T-helper 22 cell (primary cell): ENCODE measurements around the gene KHDRBS1.
"Not testable (repeated sequence)": the region's sequence is repeated elsewhere in the genome, so short reads cannot be mapped to it uniquely, and the experiment has no call there.

Experiments used
- DNase-seq: peaks from one replicate; pipeline ENCODE4 v3.0.0-alpha.2; 2020; ENCODE audit warnings: low read depth

KHDRBS1 gene, protein sequence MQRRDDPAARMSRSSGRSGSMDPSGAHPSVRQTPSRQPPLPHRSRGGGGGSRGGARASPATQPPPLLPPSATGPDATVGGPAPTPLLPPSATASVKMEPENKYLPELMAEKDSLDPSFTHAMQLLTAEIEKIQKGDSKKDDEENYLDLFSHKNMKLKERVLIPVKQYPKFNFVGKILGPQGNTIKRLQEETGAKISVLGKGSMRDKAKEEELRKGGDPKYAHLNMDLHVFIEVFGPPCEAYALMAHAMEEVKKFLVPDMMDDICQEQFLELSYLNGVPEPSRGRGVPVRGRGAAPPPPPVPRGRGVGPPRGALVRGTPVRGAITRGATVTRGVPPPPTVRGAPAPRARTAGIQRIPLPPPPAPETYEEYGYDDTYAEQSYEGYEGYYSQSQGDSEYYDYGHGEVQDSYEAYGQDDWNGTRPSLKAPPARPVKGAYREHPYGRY

GRCh38 chr1:32013386-32014198 is at the start of gene KHDRBS1:
TSS of gene KHDRBS1 (plus strand) at chr1:32013868. CDS start at chr1:32013996, 128 bp downstream.
- peak; percentile 97 for DNase-seq

- no peak for DNase-seq
Measured at GRCh38 chr1:31970873-31971272, 42.8 kb upstream of the KHDRBS1 start.

- DNase-seq: no peak
Measured at GRCh38 chr1:31976401-31976800, 37.3 kb upstream of the KHDRBS1 start.

DNA sequence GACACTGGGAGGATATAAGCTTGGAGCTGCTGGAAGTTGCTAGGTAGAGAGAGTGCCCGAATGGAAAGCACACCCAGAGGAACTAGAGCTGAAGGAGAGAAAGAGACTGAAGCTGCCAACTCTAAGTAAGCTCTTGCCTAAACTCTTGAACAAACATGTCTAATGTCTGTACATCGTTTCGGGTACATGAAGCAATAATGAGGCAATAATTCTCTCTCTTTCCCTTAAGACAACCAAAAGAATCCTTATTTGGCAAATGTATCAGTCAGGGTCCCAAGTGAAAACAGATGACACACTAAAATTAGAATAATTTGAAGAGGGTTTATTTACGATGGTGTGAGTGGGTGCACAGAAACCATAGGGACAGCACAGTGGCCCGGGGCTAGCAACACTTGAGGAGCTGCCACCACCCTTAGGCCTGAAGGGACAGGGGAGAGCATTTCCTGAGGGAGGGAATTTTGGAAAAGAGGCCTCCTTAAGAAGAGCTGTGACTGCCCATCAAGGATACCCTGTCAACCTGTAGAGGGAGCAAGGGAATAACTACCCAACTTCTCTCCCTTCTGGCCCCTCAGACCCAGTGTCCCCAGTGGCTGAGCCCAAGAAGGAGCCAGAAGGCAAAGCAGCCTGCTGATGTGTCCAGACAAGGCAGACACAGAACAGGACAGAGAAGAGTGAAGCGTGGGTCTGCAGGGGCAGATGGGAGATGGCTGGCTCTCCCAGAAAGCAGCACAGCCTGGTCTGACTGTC is 36.1 kb upstream of the KHDRBS1 start:
- DNase-seq: no peak

DNA sequence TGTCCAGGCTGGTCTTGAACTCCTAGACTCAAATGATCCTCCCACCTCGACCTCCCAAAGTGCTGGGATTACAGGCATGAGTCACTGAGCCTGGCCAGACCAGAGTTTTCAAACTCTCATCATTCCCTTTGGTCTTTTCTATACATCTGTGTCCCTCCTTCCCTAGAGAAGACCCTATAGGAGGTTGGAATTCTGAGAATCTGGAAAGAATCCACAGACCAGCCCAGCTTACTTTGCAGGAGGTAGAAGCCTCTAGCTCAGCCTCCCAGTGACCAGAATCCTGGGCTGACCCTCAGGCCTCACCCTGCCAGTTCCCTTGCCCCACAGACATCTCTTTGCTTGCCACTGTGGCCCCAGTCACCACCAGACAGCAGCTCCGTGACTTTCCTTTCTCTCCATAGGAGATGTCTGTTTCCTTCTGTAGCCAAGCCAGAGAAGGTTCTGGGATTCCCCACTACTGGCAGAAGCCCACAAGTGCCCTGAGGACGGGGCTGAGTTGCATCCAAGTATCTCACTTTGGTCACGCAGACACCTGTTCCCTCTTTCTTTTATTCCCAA is 34.7 kb upstream of the KHDRBS1 start:
- no peak for DNase-seq

- no peak for DNase-seq
Measured at GRCh38 chr1:31980835-31981455, 32.7 kb upstream of the KHDRBS1 start.

GRCh38 chr1:31981456-31981839 is 32.2 kb upstream of the KHDRBS1 start:
- DNase-seq: no peak

- DNase-seq: peak; percentile 23
Measured at GRCh38 chr1:31981972-31982371, 31.7 kb upstream of the KHDRBS1 start.

- peak; percentile 13 for DNase-seq
Measured at GRCh38 chr1:31984419-31985347, 29.0 kb upstream of the KHDRBS1 start.

DNA sequence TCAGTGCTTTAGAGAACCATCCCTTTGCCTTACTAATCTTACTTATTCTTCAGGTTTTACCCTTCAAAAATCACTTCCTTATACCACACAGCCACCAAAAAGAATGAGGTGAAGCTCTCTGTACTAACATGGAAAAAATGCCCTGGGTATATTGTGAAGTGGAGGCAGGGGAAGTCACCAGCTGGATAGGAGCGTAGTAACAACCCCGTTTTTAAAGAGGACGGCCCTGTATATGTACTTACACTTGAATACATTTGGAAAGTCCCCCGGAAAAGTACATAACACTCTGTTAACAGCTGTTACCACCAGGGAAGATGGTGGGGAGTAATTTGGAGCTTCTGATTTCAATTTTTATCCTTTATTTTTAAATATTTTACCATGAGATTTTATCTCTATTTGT is 28.2 kb upstream of the KHDRBS1 start:
- no peak for DNase-seq

DNA sequence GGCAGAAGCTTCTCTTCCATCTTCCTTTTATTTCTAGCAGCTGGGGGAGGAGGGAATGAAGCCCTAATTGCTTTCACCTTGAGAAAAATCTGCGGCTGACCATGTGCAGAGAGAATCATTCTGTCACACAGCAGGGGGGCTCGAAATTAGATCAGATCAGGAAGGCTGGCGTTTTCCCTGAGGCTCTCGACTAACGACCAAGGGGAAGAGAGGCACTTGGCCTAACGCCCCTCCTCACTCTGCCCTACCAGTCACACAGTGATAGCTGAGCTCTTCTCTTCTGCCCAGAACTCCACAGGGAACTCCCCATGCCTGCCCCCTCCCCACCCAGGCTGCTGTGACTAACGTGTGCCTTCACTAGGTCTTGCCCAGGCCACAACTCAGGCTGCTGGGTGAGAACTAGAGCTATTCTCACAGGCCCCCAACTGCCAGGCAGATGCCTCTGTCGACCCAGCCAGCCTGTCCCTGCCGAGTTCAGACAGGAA is 26.5 kb upstream of the KHDRBS1 start:
- DNase-seq: no peak

DNA sequence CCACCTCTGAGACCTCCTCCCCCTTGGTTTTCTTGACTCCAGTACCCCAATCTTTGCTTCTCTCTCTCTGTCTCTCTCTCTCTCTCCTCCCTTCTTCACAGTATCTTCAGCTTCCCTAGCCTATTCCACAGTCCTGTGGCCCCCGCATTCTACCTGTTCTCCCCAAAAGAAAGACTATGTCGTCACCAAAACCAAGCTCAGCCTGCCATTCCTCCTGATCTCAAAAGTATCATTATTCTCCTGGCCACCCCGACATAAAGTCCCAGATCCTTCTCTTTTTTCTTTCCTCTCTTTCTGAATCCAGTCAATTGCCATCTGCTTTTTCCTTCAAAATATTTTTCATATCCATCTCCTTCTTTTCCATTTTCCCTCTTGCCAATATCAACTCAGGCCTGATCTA is 23.7 kb upstream of the KHDRBS1 start:
- DNase-seq: no peak

DNA sequence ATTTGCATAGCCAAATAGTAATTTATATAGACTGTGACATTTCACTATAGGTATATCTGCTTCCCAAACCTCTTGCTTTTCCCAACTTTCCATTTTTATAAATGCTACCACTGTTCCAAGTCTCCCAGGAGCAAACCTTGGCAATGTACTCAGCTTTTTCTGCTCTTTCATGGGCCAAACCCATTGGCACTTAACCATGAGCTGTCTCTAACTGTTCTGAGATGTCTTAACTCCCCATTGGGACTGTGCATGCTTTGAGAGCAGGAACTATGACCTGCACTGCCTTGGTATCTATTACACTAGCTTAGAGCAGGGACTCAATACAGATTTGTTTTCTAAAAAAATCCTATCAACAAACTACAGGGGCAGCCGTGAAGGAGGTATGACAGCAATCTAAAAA is 22.5 kb upstream of the KHDRBS1 start:
- no peak for DNase-seq

DNA sequence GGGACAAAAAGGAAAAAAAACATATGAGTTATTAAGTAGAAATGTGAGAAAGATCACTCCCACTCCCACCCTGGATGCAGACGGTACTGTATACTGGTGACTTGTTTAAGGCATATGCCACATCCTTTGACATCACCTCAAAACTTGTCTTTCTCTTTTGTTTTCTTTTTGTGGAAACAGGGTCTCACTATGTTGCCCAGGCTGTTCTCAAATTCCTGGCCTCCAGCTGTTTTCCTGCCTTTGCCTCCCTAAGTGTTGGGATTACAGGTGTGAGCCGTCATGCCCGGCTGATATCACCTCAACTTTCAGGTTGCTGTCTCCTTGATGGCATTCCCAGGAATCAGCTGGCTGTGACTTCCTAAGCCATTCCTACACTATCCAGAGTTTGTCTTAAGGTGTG is 18.4 kb upstream of the KHDRBS1 start:
- no peak for DNase-seq

- not testable (repeated sequence) for DNase-seq
Measured at GRCh38 chr1:31996121-31996520, 17.5 kb upstream of the KHDRBS1 start.

GRCh38 chr1:32001863-32002262 is 11.8 kb upstream of the KHDRBS1 start:
- DNase-seq: no peak

- not testable (repeated sequence) for DNase-seq
Measured at GRCh38 chr1:32002285-32002684, 11.4 kb upstream of the KHDRBS1 start.

- no peak for DNase-seq
Measured at GRCh38 chr1:32005522-32005921, 8.1 kb upstream of the KHDRBS1 start.

DNA sequence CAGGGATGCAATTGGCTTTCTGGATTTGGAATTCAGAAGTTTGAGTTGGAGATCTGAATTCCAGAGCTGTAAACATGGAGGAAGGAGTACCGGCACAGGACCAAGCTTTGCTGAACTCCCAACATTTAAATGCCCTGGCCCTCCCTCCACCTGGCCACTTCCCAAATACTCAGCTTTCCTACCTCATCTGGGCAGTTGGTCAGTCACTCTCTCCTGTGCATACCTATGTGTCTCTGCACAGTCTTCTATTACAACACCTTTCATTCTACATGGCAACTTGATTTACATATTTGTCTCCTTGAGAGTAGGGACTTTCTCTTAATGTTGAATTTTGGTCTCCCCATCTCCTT is 6.1 kb upstream of the KHDRBS1 start:
- DNase-seq: no peak

DNA sequence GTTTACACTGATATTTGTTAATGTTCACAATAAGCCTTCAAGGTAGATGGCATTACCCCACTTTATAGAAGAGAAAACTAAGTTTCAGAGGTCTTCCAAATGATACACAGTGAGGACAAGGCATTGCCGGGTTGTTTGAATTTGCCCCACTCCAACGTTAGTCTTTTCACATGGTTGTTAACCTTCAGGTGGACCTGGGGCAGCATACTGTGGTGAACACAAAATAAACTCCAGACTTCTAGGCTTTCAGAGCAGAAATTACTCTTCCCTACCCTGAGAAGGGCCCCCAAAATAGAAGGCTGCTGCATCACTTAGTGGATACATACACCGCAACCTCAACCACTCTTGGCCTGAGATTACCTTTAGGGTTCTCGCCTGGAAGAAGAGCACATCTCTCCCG is 3.4 kb upstream of the KHDRBS1 start:
- DNase-seq: no peak
